GM12874 (cell line): ENCODE results near the gene SMDT1.

Experiments
- CTCF ChIP-seq: IDR thresholded peaks from 2 replicates; pipeline ENCODE4 v1.5.1; 2011; ENCODE audit warnings: low read depth, mild to moderate bottlenecking, control low read depth, low read length, moderate library complexity; ENCODE audit not compliant: insufficient read depth

SMDT1 gene

GRCh38 chr22:42080287-42080686 lies 787 bp downstream of the SMDT1 start:
- TF ChIP-seq CTCF = no peak

- TF ChIP-seq CTCF = no peak
These were observed 3.6 kb downstream of the SMDT1 start for GRCh38 chr22:42083119-42083518.

GRCh38 chr22:42084874-42085273 lies 5.4 kb downstream of the SMDT1 start:
- no peak for TF ChIP-seq CTCF

- no peak for TF ChIP-seq CTCF
These were observed 6.6 kb downstream of the SMDT1 start for GRCh38 chr22:42086051-42086450.

- peak; percentile 99 for TF ChIP-seq CTCF
These were observed 11.3 kb downstream of the SMDT1 start, which contains the start of gene NDUFA6 for GRCh38 chr22:42090596-42091454. TSS of gene NDUFA6 (minus strand) at chr22:42090772. CDS start at chr22:42090744, 28 bp downstream.

- no peak for TF ChIP-seq CTCF
These were observed 11.9 kb downstream of the SMDT1 start for GRCh38 chr22:42091455-42091782.

- TF ChIP-seq CTCF = no peak
These were observed 21.7 kb downstream of the SMDT1 start for GRCh38 chr22:42101199-42101598.
